ENCODE measurements around the gene DLGAP1.
A peak's percentile ranks its signal among the peaks of the same experiment; 100 is the strongest.

DNA sequence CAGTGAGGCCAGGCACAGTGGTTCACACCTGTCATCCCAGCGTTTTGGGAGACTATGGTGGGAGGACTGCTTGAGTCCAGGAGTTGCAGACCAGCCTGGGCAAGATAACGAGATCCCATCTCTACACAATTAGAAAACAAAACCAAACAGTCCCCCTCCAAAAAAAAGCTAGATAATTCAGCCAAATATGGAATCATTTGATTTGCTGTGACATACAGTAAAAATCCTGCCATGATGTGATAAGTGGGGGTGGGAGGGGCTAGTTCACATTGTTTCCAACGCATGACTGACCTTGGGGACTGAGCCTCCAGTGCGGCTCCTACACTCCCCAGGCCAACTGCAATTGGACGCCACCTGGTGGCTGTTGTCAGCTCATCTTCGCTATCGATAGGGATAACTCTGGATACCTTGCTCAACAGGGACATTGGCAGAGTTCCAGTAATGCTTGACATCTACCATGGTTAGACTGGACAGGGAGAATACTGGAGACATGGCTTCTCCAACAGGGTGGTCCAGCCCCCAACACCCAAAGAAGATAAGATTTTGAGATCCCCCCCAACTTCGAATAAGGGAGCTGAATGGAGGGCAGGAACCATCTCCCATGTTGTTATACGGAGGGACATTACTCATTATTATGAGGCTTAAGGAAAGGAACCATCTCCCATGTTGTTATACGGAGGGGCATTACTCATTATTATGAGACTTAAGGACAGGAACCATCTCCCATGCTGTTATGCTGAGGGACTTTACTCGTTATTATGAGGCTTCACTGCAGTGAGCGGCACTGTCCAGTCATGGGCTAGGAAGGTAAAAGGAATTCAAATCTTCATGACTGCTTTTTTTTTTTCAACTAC is 869.2 kb downstream of the DLGAP1 start:
- TF ChIP-seq, protein P1, sequence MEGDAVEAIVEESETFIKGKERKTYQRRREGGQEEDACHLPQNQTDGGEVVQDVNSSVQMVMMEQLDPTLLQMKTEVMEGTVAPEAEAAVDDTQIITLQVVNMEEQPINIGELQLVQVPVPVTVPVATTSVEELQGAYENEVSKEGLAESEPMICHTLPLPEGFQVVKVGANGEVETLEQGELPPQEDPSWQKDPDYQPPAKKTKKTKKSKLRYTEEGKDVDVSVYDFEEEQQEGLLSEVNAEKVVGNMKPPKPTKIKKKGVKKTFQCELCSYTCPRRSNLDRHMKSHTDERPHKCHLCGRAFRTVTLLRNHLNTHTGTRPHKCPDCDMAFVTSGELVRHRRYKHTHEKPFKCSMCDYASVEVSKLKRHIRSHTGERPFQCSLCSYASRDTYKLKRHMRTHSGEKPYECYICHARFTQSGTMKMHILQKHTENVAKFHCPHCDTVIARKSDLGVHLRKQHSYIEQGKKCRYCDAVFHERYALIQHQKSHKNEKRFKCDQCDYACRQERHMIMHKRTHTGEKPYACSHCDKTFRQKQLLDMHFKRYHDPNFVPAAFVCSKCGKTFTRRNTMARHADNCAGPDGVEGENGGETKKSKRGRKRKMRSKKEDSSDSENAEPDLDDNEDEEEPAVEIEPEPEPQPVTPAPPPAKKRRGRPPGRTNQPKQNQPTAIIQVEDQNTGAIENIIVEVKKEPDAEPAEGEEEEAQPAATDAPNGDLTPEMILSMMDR (IDR thresholded peaks at IDR 0.05): peak; percentile 59 to 77 (median 63)
- no peak for TF ChIP-seq POLR2A (IDR thresholded peaks at IDR 0.05)

All from testis (tissue), 2 donors.